ENCODE measurements around the gene GOLM1.

- TF ChIP-seq EZH2 (IDR thresholded peaks at IDR 0.05; ENCODE audit: borderline replicate concordance, low read length) = no peak
- TF ChIP-seq CTCF (conservative IDR thresholded peaks at IDR 0.05 in 1 of 2, IDR thresholded peaks at IDR 0.05 in 1 of 2; ENCODE audit: extremely low read depth in 1 of 2, insufficient read depth in 1 of 2, low read depth in 1 of 2, low read length in 2 of 2) = no peak
Measured at GRCh38 chr9:86046930-86047341, 52.4 kb downstream of the GOLM1 start.

Measured in mammary epithelial cell (primary cell).